Heart left ventricle (tissue), 13 donors: Measurements from ENCODE around the gene USP48.

Source experiments
- CTCF ChIP-seq, 12 donors: fragments of 200-600 bp; sonication (generic) in 4 of 12; IDR thresholded peaks; one replicate each; pipeline versions ENCODE4 v1.5.0 to v1.8.0; 2018 to 2022; ENCODE audit warnings: antibody characterized with exemption in 12 of 12, mild to moderate bottlenecking in 5 of 12
- POLR2A ChIP-seq, 2 donors: fragments of 450-650 bp; IDR thresholded peaks; one replicate each; pipeline ENCODE4 v1.6.1; 2017; ENCODE audit warnings: antibody characterized with exemption in 2 of 2, mild to moderate bottlenecking in 2 of 2, moderate library complexity in 2 of 2
- donor health status: ischemic (EF 13 %, LVEDD 7.1; RV severe dilation, severe dysfunction).
- donor health status: DM: no; HTN: yes; CAD: no.
- donor health status: DM: no; HTN: no; CAD: no.
- donor health status: ischemic (EF 25% LVEDD 6.9; RV normal size, moderate dysfunction).
- donor health status: ischemic (EF 25% LVEDD 5.7; RV mildly dilated, moderate dysfunction).
- donor health status: ischemic (EF 35%, LVEDD 5.7; RV mildly dilated, moderate dysfunction).
- donor health status: nonischemic (EF 11% LVEDD 7.7; RV severe dilation, severe dysfunction).
- donor health status: DM: yes; HTN: yes; CAD: no.
- donor health status: PGD.
- donor health status: ischemic (EF 29% LVEDD 5.4; RV normal size, mild dysfunction).
- donor health status: nonischemic (EF 23%, LVEDD 6.1; RV moderate dilation, normal function).

DNA sequence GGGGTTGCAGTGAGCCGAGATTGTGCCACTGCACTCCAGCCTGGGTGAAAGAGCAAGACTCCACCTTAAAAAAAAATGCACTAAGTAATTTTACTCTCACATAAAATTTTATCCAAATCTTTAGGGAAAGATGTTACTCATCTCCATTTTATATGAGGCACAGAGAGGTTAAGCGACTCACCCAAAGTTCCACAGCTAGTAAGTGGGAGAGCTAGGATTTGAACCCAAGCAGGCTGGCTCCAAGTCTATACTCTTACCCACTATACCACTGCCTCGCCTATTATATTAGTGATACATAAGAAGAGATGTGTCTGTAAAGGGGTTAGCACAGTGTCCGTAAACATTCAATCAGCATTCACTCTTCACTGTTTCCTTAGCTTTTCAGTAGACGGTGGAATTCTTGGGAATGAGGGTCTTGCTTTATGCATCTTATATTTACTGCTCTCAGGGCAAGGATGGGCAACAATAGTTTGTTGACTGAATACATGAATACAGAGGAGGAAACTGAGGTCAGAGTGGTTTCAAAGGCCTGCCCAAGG lies 44.3 kb upstream of the USP48 start:
- TF ChIP-seq POLR2A (IDR thresholded peaks at IDR 0.05) (no peak), CTCF (IDR thresholded peaks at IDR 0.05) (no peak)
